Kidney (tissue), 14 donors: Measurements from ENCODE around the gene FSD2. TPM values are rescaled to one million over a fixed set of nuclear protein-coding genes. Genes with fewer than 3 reads are reported as not detected.

Experiments
- DNase-seq, 5 donors: peaks; one replicate each; pipeline ENCODE4 v3.0.0-alpha.2; 2013 to 2020
- FAIRE-seq: peaks from 2 replicates; lab custom pipeline; 2012; peaks lifted over from hg19 to GRCh38; lab: Jason Lieb, UNC
- H3K27ac ChIP-seq, 2 donors: one replicate each; pipeline ENCODE4 v1.7.0; 2013; ENCODE audit warnings: low read depth in 2 of 2, low read length in 2 of 2, inconsistent platforms in 1 of 2
- H3K27me3 ChIP-seq: one replicate; pipeline ENCODE4 v1.7.1; 2013; ENCODE audit warnings: low read length, inconsistent platforms; ENCODE audit not compliant: control insufficient read depth, insufficient read depth
- H3K36me3 ChIP-seq, 3 donors: one replicate each; pipeline versions ENCODE4 v1.7.0 to v1.7.1; 2013; ENCODE audit warnings: low read length in 3 of 3, control low read depth in 1 of 3, inconsistent platforms in 1 of 3; ENCODE audit not compliant: insufficient read depth in 3 of 3, control insufficient read depth in 2 of 3
- H3K4me1 ChIP-seq, 3 donors: one replicate each; pipeline versions ENCODE4 v1.7.0 to v1.7.1; 2013; ENCODE audit warnings: low read length in 3 of 3, inconsistent platforms in 1 of 3, low read depth in 1 of 3; ENCODE audit not compliant: control insufficient read depth in 2 of 3, insufficient read depth in 2 of 3
- H3K4me3 ChIP-seq, 3 donors: one replicate each; pipeline versions ENCODE4 v1.7.0 to v1.8.1; 2013; ENCODE audit warnings: low read length in 3 of 3, control low read depth in 1 of 3, inconsistent platforms in 1 of 3
- H3K9ac ChIP-seq, 3 donors: one replicate each; pipeline versions ENCODE4 v1.7.0 to v1.7.1; 2013; ENCODE audit warnings: low read length in 3 of 3, control low read depth in 1 of 3, inconsistent platforms in 1 of 3
- H3K9me3 ChIP-seq, 3 donors: one replicate each; pipeline versions ENCODE4 v1.7.0 to v1.7.1; 2013; ENCODE audit warnings: low read length in 3 of 3, control low read depth in 1 of 3, inconsistent platforms in 1 of 3; ENCODE audit not compliant: control insufficient read depth in 2 of 3, insufficient read depth in 1 of 3
- CTCF ChIP-seq: IDR thresholded peaks from 3 replicates; pipeline ENCODE4 v1.5.1; 2012; ENCODE audit warnings: mild to moderate bottlenecking, moderate library complexity, borderline replicate concordance; ENCODE audit not compliant: insufficient read depth; ENCODE audit errors: extremely low read depth
- intact Hi-C: fragments of 100-400 bp; cut with DNase I; formaldehyde crosslinking; loops from one replicate; pipeline ENCODE4 v1.11.1; 2022
- polyA plus RNA-seq: library from polyadenylated mRNA; stranded (reverse); fragments of 350-450 nt; fragmentation: Illumina TruSeq; extraction: RNeasy Lipid Tissue Mini Kit (QIAGEN cat#74804); gene quantifications from one replicate; pipeline ENCODE4 v1.2.3, GENCODE V29; 2014; ENCODE audit warnings: low read depth, low replicate concordance; ENCODE audit not compliant: insufficient read depth
- total RNA-seq: library from RNA; stranded (reverse); fragmentation: NEBNext Ultra II Directional; extraction: Animal tissue kit (Norgen Biotek cat#: 25700); gene quantifications from one replicate; pipeline ENCODE4 v1.2.1, GENCODE V29; 2021
- donor health status: control.
- donor health status: control.
- donor health status: control.
- donor health status: control.
- donor health status: control.
- donor health status: DM: yes; HTN: yes; CAD: no.
- donor health status: Normal renal cell carcinoma (clear cell type).

FSD2 gene
- total and polyA plus RNA-seq, 2 donors from 2014 or later: not detected

GRCh38 chr15:82793737-82794136 is 12.1 kb downstream of the FSD2 start:
- DNase-seq (no peak), FAIRE-seq (no peak)
- H3K4me3 ChIP-seq: no peak overlapping the region
- intact Hi-C loops: no loop called here
- H3K27ac ChIP-seq: no peak overlapping the region
- no peaks in the 10 kb centered on the region for H3K36me3 ChIP-seq
- no peaks in the 10 kb centered on the region for H3K9me3 ChIP-seq
- H3K27me3 ChIP-seq: no peaks in the 10 kb centered on the region
- H3K4me1 ChIP-seq: no peaks in the 10 kb centered on the region
- no peak overlapping the region for H3K9ac ChIP-seq
- TF ChIP-seq CTCF: no peak

- H3K4me3 ChIP-seq: no peak overlapping the region
- intact Hi-C loops: no loop called here
- no peak overlapping the region for H3K9ac ChIP-seq
- no peaks in the 10 kb centered on the region for H3K27me3 ChIP-seq
- H3K27ac ChIP-seq: no peak overlapping the region
- no peak for FAIRE-seq
- H3K9me3 ChIP-seq: no peaks in the 10 kb centered on the region
- TF ChIP-seq CTCF: no peak
- no peak for DNase-seq
- no peaks in the 10 kb centered on the region for H3K36me3 ChIP-seq
- no peaks in the 10 kb centered on the region for H3K4me1 ChIP-seq
Observed at GRCh38 chr15:82792068-82792467, 13.8 kb downstream of the FSD2 start.

- no peak for FAIRE-seq
Observed at GRCh38 chr15:82790321-82790720, 15.5 kb downstream of the FSD2 start.

More at GRCh38 chr15:82790321-82790720, 15.5 kb downstream of the FSD2 start:
- no peak overlapping the region for H3K4me3 ChIP-seq
- DNase-seq: no peak
- TF ChIP-seq CTCF: no peak
- H3K9ac ChIP-seq: no peak overlapping the region
- no peak overlapping the region for H3K27ac ChIP-seq
- no peaks in the 10 kb centered on the region for H3K27me3 ChIP-seq
- no peaks in the 10 kb centered on the region for H3K36me3 ChIP-seq
- no peaks in the 10 kb centered on the region for H3K9me3 ChIP-seq
- H3K4me1 ChIP-seq: no peaks in the 10 kb centered on the region
- intact Hi-C loops: no loop called here
